Right lobe of liver (tissue), 4 donors: ENCODE data around the gene SLC52A3.

ENCODE experiments used
- CTCF ChIP-seq, 4 donors: fragments of 200-600 bp in 3 of 4; fragments of 450-650 bp in 1 of 4; IDR thresholded peaks; one replicate each; pipeline versions ENCODE4 v1.5.1 to v1.8.0; 2016 to 2022; ENCODE audit warnings: antibody characterized with exemption in 4 of 4, mild to moderate bottlenecking in 2 of 4
- POLR2A ChIP-seq: fragments of 450-650 bp; IDR thresholded peaks from one replicate; pipeline ENCODE4 v1.6.1; 2017; ENCODE audit warnings: antibody characterized with exemption, mild to moderate bottlenecking
- donor health status: DM: no; HTN: no; CAD: no.
- donor health status: DM: no; HTN: no; CAD: no.
- donor health status: DM: no; HTN: yes; CAD: no.

DNA sequence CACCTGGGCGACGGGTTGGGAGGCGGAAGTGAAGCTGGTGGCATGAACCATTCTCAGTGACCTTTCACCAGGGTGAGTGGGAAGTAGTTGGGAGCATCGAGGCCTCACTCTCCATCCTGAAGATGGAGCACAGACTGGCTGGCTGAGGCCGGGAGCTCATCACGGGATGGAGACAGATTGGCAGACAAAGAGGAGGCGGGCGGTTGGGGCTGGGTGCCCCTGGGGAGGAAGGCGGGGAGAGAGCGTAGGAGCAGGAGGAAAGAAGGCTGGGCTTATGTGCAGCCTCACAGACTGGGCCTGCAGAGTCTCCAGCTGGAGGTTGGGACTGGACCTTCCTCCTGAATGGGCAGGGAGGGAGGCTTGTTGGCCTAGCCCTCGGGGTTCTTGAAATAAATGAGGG lies 48.5 kb downstream of the SLC52A3 start:
- TF ChIP-seq CTCF (IDR thresholded peaks at IDR 0.05), result no peak
- no peak for TF ChIP-seq POLR2A
